Measurements from ENCODE around the gene DECR2. TPM values are rescaled to one million over a fixed set of nuclear protein-coding genes. Genes with fewer than 3 reads are reported as not detected.

The DECR2 gene
- total RNA-seq, 1 experiment from 2014 or later: 52.6 TPM

GRCh38 chr16:370979-371514, 30.6 kb upstream of the DECR2 start:
- ChIA-PET CTCF (interaction anchor here (0.8 to 1.4 kb wide), 4 partner anchors 9 to 264 kb away, joined by 3 to 6 read pairs (median 4); partner anchors contain the start of gene AXIN1), POLR2A (interaction anchor here (0.6 to 0.8 kb wide), 3 partner anchors 18 to 1121 kb away, joined by 5 read pairs; no protein-coding TSS in a partner anchor)
- Histone ChIP-seq H3K9me3 (no peaks in the 10 kb centered on the region), H3K4me3 (ENCODE audit: low read depth, low read length) (peak overlapping the region; percentile 23; the same call in 1 of the 2 replicates), H3K27me3 (replicated peaks; ENCODE audit: control insufficient read depth, insufficient read depth, low read length) (no peaks in the 10 kb centered on the region), H3K36me3 (ENCODE audit: control insufficient read depth, insufficient read depth, low read length) (peaks cover 2% of the 10 kb centered on the region), H3K4me1 (no peaks in the 10 kb centered on the region)
- TF ChIP-seq CTCF (IDR thresholded peaks at IDR 0.05; ENCODE audit: insufficient read depth in 1 of 2, low read depth in 1 of 2, low read length in 1 of 2, severe bottlenecking in 1 of 2, unreplicated experiment in 1 of 2): no peak
- intact Hi-C loops (cut with micrococcal nuclease; ENCODE audit: unreplicated experiment): no loop called here
- H3K4me3 Mint-ChIP-seq (ENCODE audit: unreplicated experiment): peak overlapping the region; percentile 91
- no peak for DNase-seq
- H3K9me3 Mint-ChIP-seq (ENCODE audit: unreplicated experiment): no peaks in the 10 kb centered on the region
- H3K27ac Mint-ChIP-seq (ENCODE audit: unreplicated experiment): peak overlapping the region; percentile 96
- H3K27me3 Mint-ChIP-seq (ENCODE audit: insufficient read depth, unreplicated experiment): no peaks in the 10 kb centered on the region
- H3K4me1 Mint-ChIP-seq (ENCODE audit: low read depth, unreplicated experiment): no peaks in the 10 kb centered on the region
- no TSS peak for BruUV-seq (replicated peaks)
- H3K36me3 Mint-ChIP-seq (ENCODE audit: insufficient read depth, unreplicated experiment): peaks cover 45% of the 10 kb centered on the region

GRCh38 chr16:371515-372301, 30.0 kb upstream of the DECR2 start:
- no peaks in the 10 kb centered on the region for H3K27me3 Mint-ChIP-seq (ENCODE audit: insufficient read depth, unreplicated experiment)
- peaks cover 47% of the 10 kb centered on the region for H3K36me3 Mint-ChIP-seq (ENCODE audit: insufficient read depth, unreplicated experiment)
- H3K27ac Mint-ChIP-seq (ENCODE audit: unreplicated experiment): no peak overlapping the region
- CTCF ChIA-PET: interaction anchor here (0.6 to 1.4 kb wide), 3 partner anchors 11 to 395 kb away, joined by 3 to 6 read pairs (median 3); partner anchors contain the start of gene AXIN1
- BruUV-seq (replicated peaks): no TSS peak
- no peaks in the 10 kb centered on the region for H3K27me3 ChIP-seq (replicated peaks; ENCODE audit: control insufficient read depth, insufficient read depth, low read length)
- intact Hi-C loops (cut with micrococcal nuclease; ENCODE audit: unreplicated experiment): no loop called here
- no peak for TF ChIP-seq CTCF (IDR thresholded peaks at IDR 0.05; ENCODE audit: insufficient read depth in 1 of 2, low read depth in 1 of 2, low read length in 1 of 2, severe bottlenecking in 1 of 2, unreplicated experiment in 1 of 2)
- H3K36me3 ChIP-seq (ENCODE audit: control insufficient read depth, insufficient read depth, low read length): peaks cover 2% of the 10 kb centered on the region
- H3K9me3 Mint-ChIP-seq (ENCODE audit: unreplicated experiment): no peaks in the 10 kb centered on the region
- H3K4me1 Mint-ChIP-seq (ENCODE audit: low read depth, unreplicated experiment): no peaks in the 10 kb centered on the region
- no peak for DNase-seq
- no peaks in the 10 kb centered on the region for H3K4me1 ChIP-seq
- POLR2A ChIA-PET: no interaction called here
- no peak overlapping the region for H3K4me3 Mint-ChIP-seq (ENCODE audit: unreplicated experiment)
- no peak overlapping the region for H3K4me3 ChIP-seq (ENCODE audit: low read depth, low read length)
- H3K9me3 ChIP-seq: no peaks in the 10 kb centered on the region

GRCh38 chr16:372302-372983, 29.2 kb upstream of the DECR2 start:
- TF ChIP-seq CTCF (IDR thresholded peaks at IDR 0.05; ENCODE audit: insufficient read depth in 1 of 2, low read depth in 1 of 2, low read length in 1 of 2, severe bottlenecking in 1 of 2, unreplicated experiment in 1 of 2): no peak
- intact Hi-C loops (cut with micrococcal nuclease; ENCODE audit: unreplicated experiment): no loop called here
- Mint-ChIP-seq H3K4me1 (ENCODE audit: low read depth, unreplicated experiment) (no peaks in the 10 kb centered on the region), H3K27ac (ENCODE audit: unreplicated experiment) (no peak overlapping the region), H3K9me3 (ENCODE audit: unreplicated experiment) (no peaks in the 10 kb centered on the region), H3K36me3 (ENCODE audit: insufficient read depth, unreplicated experiment) (peaks cover 45% of the 10 kb centered on the region), H3K27me3 (ENCODE audit: insufficient read depth, unreplicated experiment) (no peaks in the 10 kb centered on the region), H3K4me3 (ENCODE audit: unreplicated experiment) (no peak overlapping the region)
- POLR2A ChIA-PET: no interaction called here
- Histone ChIP-seq H3K9me3 (no peaks in the 10 kb centered on the region), H3K4me3 (ENCODE audit: low read depth, low read length) (no peak overlapping the region), H3K36me3 (ENCODE audit: control insufficient read depth, insufficient read depth, low read length) (peaks cover 2% of the 10 kb centered on the region), H3K27me3 (replicated peaks; ENCODE audit: control insufficient read depth, insufficient read depth, low read length) (no peaks in the 10 kb centered on the region), H3K4me1 (no peaks in the 10 kb centered on the region)
- CTCF ChIA-PET: no interaction called here
- no TSS peak for BruUV-seq (replicated peaks)
- DNase-seq: no peak
